HepG2 (cell line): ENCODE data around the gene CRHR1. TPM values are rescaled to one million over a fixed set of nuclear protein-coding genes. Genes with fewer than 3 reads are reported as not detected.

ENCODE experiments used
- ATAC-seq: fragments of 200-7000 bp; cut with Tn5 transposase; 3 replicates; pipeline ENCODE4 v1.9.1; 2020; ENCODE audit warnings: mild to moderate bottlenecking, moderate library complexity
- BruUV-seq: library from RNA; stranded (reverse); fragments of 400-500 nt; replicated peaks from 2 replicates; lab custom pipeline; 2021; lab: Mats Ljungman, UMichigan
- CTCF ChIA-PET: fragments of 300-600 bp; formaldehyde crosslinking; extraction: SDS; loops from one replicate; lab custom pipeline; 2021; ENCODE audit warnings: low total read pairs, inconsistent platforms, low intra/inter-chr PET ratio; lab: Yijun Ruan, JAX
- POLR2A ChIA-PET: fragments of 350-600 bp; sonication (Branson Sonifier 250); formaldehyde crosslinking; loops from one replicate; lab custom pipeline; 2020; ENCODE audit warnings: antibody characterized with exemption, inconsistent platforms; lab: Yijun Ruan, JAX
- DNase-seq: peaks from one replicate; pipeline ENCODE4 v3.0.0-alpha.2; 2015; ENCODE audit warnings: low spot score
- FAIRE-seq: peaks from 3 replicates; lab custom pipeline; 2011; peaks lifted over from hg19 to GRCh38; lab: Jason Lieb, UNC
- H2AFZ ChIP-seq: one replicate; pipeline ENCODE4 v1.6.1; 2011; ENCODE audit warnings: low read length, inconsistent platforms
- H3K27ac ChIP-seq: fragments of 300-600 bp; 3 replicates; pipeline ENCODE4 v1.8.0; 2011; ENCODE audit warnings: mixed run types, mild to moderate bottlenecking, mixed read lengths, low read length, inconsistent platforms; ENCODE audit not compliant: insufficient read depth; ENCODE audit errors: extremely low read length
- H3K27me3 ChIP-seq, 2 experiments: fragments of 200-600 bp in 1 of 2; 2 replicates in 1 of 2; 3 replicates in 1 of 2; pipeline versions ENCODE4 v1.6.0 to v1.8.0; 2011; ENCODE audit warnings: low read length in 2 of 2, mild to moderate bottlenecking in 2 of 2, moderate library complexity in 2 of 2, inconsistent platforms in 1 of 2; ENCODE audit not compliant: insufficient read depth in 2 of 2, control insufficient read depth in 1 of 2
- H3K36me3 ChIP-seq, 2 experiments: fragments of 200-600 bp in 1 of 2; replicated peaks in 1 of 2; 2 replicates in 1 of 2; 3 replicates in 1 of 2; pipeline versions ENCODE4 v1.5.1 to v1.8.0; 2011; ENCODE audit warnings: low read length in 2 of 2, inconsistent platforms in 1 of 2; ENCODE audit not compliant: insufficient read depth in 2 of 2, control insufficient read depth in 1 of 2
- H3K4me1 ChIP-seq: 2 replicates; pipeline ENCODE4 v1.5.1; 2012; ENCODE audit warnings: low read length, inconsistent platforms; ENCODE audit not compliant: insufficient read depth
- H3K4me2 ChIP-seq: 2 replicates; pipeline ENCODE4 v1.6.0; 2011; ENCODE audit warnings: low read depth, low read length, inconsistent platforms
- H3K4me3 ChIP-seq, 3 experiments: fragments of 200-600 bp in 1 of 3; sonication (generic), shearing (Covaris generic) in 1 of 3; replicated peaks in 1 of 3; 2 replicates each; pipeline ENCODE4 v1.5.1; 2011 to 2016; ENCODE audit warnings: low read length in 3 of 3, inconsistent platforms in 2 of 3, low read depth in 2 of 3, mild to moderate bottlenecking in 2 of 3, control low read depth in 1 of 3, mixed read lengths in 1 of 3; ENCODE audit not compliant: insufficient read depth in 1 of 3
- H3K79me2 ChIP-seq: one replicate; pipeline ENCODE4 v1.6.1; 2011; ENCODE audit warnings: low read length, inconsistent platforms; ENCODE audit not compliant: insufficient read depth
- H3K9ac ChIP-seq: 2 replicates; pipeline ENCODE4 v1.6.0; 2011; ENCODE audit warnings: mild to moderate bottlenecking, low read depth, low read length, inconsistent platforms; ENCODE audit not compliant: insufficient read depth
- H3K9me3 ChIP-seq: 2 replicates; pipeline ENCODE4 v1.5.1; 2012; ENCODE audit warnings: mild to moderate bottlenecking, low read length
- H4K20me1 ChIP-seq: 2 replicates; pipeline ENCODE4 v1.6.0; 2011; ENCODE audit warnings: inconsistent platforms, mild to moderate bottlenecking, low read length, moderate library complexity; ENCODE audit not compliant: insufficient read depth
- ESRRA ChIP-seq: sonication (generic); formaldehyde crosslinking; IDR thresholded peaks from 2 replicates; pipeline ENCODE4 v1.5.1; 2020; ENCODE audit warnings: mild to moderate bottlenecking, low read depth, missing genetic modification reagents
- FOXP4 ChIP-seq: sonication (generic); formaldehyde crosslinking; IDR thresholded peaks from 2 replicates; pipeline ENCODE4 v1.4.0; 2020; ENCODE audit warnings: missing genetic modification reagents
- HMGA1 ChIP-seq: sonication (generic); formaldehyde crosslinking; conservative IDR thresholded peaks from 2 replicates; pipeline ENCODE4 v1.4.0; 2020; ENCODE audit warnings: missing genetic modification reagents
- HOMEZ ChIP-seq: IDR thresholded peaks from 2 replicates; pipeline ENCODE4 v1.6.1; 2016; ENCODE audit warnings: low read depth
- KAT7 ChIP-seq: IDR thresholded peaks from 2 replicates; pipeline ENCODE4 v1.6.1; 2018; ENCODE audit warnings: borderline replicate concordance, missing compliant biosample characterization
- MAZ ChIP-seq, 2 experiments: sonication (generic) in 1 of 2; formaldehyde crosslinking in 1 of 2; IDR thresholded peaks; 2 replicates each; pipeline versions ENCODE4 v1.5.0 to v1.6.1; 2012 to 2020; ENCODE audit warnings: low read depth in 2 of 2, mild to moderate bottlenecking in 2 of 2, borderline replicate concordance in 1 of 2, improper control_type of control experiment in 1 of 2, low read length in 1 of 2, missing genetic modification reagents in 1 of 2, moderate library complexity in 1 of 2
- MYNN ChIP-seq: sonication (generic); formaldehyde crosslinking; IDR thresholded peaks from 2 replicates; pipeline ENCODE4 v1.4.0; 2020; ENCODE audit warnings: mild to moderate bottlenecking, low read depth, missing genetic modification reagents
- SALL2 ChIP-seq: sonication (generic); formaldehyde crosslinking; IDR thresholded peaks from 2 replicates; pipeline ENCODE4 v1.8.1; 2023; ENCODE audit warnings: mild to moderate bottlenecking, missing genetic modification reagents, inconsistent platforms
- ZC3H4 ChIP-seq: sonication (generic); formaldehyde crosslinking; IDR thresholded peaks from 2 replicates; pipeline ENCODE4 v1.4.0; 2020; ENCODE audit warnings: missing genetic modification reagents, borderline replicate concordance
- ZNF232 ChIP-seq: sonication (generic); formaldehyde crosslinking; IDR thresholded peaks from 2 replicates; pipeline ENCODE4 v1.4.0; 2020; ENCODE audit warnings: missing genetic modification reagents, borderline replicate concordance
- ZNF30 ChIP-seq: sonication (generic); formaldehyde crosslinking; IDR thresholded peaks from 2 replicates; pipeline ENCODE4 v1.5.0; 2020; ENCODE audit warnings: mild to moderate bottlenecking, missing genetic modification reagents
- ZNF691 ChIP-seq: sonication (generic); formaldehyde crosslinking; IDR thresholded peaks from 2 replicates; pipeline ENCODE4 v1.4.0; 2020; ENCODE audit warnings: missing genetic modification reagents, low read depth, mild to moderate bottlenecking, borderline replicate concordance
- WGBS: methylation state at CpG from one replicate; pipeline ENCODE4 v1.1.6; 2017; ENCODE audit warnings: low lambda C conversion rate; 5-methylcytosine and 5-hydroxymethylcytosine counted together
- in situ Hi-C: cut with HindIII; loops from 2 replicates; pipeline ENCODE4 v1.10.0; 2017; ENCODE audit warnings: low pct_unique_long_range_greater_than_20kb; ENCODE audit not compliant: extremely low pct_ligation_motif_present
- intact Hi-C: fragments of 100-400 bp; cut with micrococcal nuclease; formaldehyde crosslinking; loops from one replicate; pipeline ENCODE4 v1.10.0; 2022; ENCODE audit not compliant: unreplicated experiment
- polyA plus RNA-seq, 8 experiments: library from polyadenylated mRNA; depleted of rRNA in 3 of 8; stranded (reverse) in 7 of 8; unstranded in 1 of 8; fragments of >200 nt; fragmentation: Illumina TruSeq in 4 of 8; extraction: Trizol in 4 of 8; gene quantifications; 2 replicates each; pipeline versions ENCODE4 v1.2.1 to v1.2.3, GENCODE V29; 2011 to 2016; ENCODE audit warnings: low read depth in 4 of 8, missing spikeins in 1 of 8, mixed read lengths in 1 of 8; ENCODE audit not compliant: insufficient read depth in 1 of 8
- total RNA-seq, 5 experiments: library from RNA; depleted of rRNA; stranded (reverse); fragments of >200 nt; fragmentation: Illumina TruSeq; extraction: Trizol; gene quantifications; 2 replicates each; pipeline ENCODE4 v1.2.3, GENCODE V29; 2016; ENCODE audit warnings: low read depth in 1 of 5

CRHR1 gene
- total and polyA plus RNA-seq, 2 of the 13 experiments (the other 11 are each of a cell fraction or from before 2014, with no cell fraction given), result not detected

- CTCF ChIA-PET, result no interaction called here
- H4K20me1 ChIP-seq, result no peaks in the 10 kb centered on the region; the same call in 1 of the 2 replicates
- no peak overlapping the region for H3K4me2 ChIP-seq
- H3K9me3 ChIP-seq, result no peaks in the 10 kb centered on the region
- intact Hi-C loops, result no loop called here
- POLR2A ChIA-PET, result no interaction called here
- TF ChIP-seq ZNF30 (CRISPR knock-in tag) (no peak), ZNF232 (CRISPR knock-in tag) (no peak), HMGA1 (CRISPR knock-in tag) (no peak), HOMEZ (no peak), ESRRA (CRISPR knock-in tag) (no peak)
- TF ChIP-seq, all 625 proteins: peak for 0
- BruUV-seq, result no TSS peak
- ATAC-seq, result no peak
- Histone ChIP-seq H2AFZ (no peak overlapping the region), H3K27me3 (peaks cover 27 to 89% of the 10 kb centered on the region in 2 experiments), H3K27ac (no peak overlapping the region), H3K4me1 (no peaks in the 10 kb centered on the region), H3K79me2 (no peaks in the 10 kb centered on the region), H3K9ac (no peak overlapping the region), H3K36me3 (no peaks in the 10 kb centered on the region), H3K4me3 (no peak overlapping the region)
- in situ Hi-C loops, result no loop called here
- FAIRE-seq, result no peak
- no peak for DNase-seq
- WGBS, result 6% methylated on average over 3 of the region's 3 CpGs
These were observed 8.3 kb downstream of the CRHR1 start for GRCh38 chr17:45792437-45792836.

- no peak overlapping the region for H3K27ac ChIP-seq
- no peaks in the 10 kb centered on the region for H3K4me1 ChIP-seq
- in situ Hi-C loops, result no loop called here
- TF ChIP-seq SALL2 (CRISPR knock-in tag), result no peak
- no peak for TF ChIP-seq ZNF691 (CRISPR knock-in tag)
- TF ChIP-seq MYNN (CRISPR knock-in tag), result no peak
- TF ChIP-seq ZC3H4 (CRISPR knock-in tag), result no peak
- TF ChIP-seq MAZ (IDR thresholded peaks at IDR 0.05; ENCODE audit: borderline replicate concordance, low read depth, low read length), result no peak
- no peak for TF ChIP-seq MAZ (CRISPR knock-in tag; IDR thresholded peaks at IDR 0.05; ENCODE audit: low read depth)
- no peak for TF ChIP-seq KAT7 (CRISPR knock-in tag)
- TF ChIP-seq FOXP4 (CRISPR knock-in tag), result no peak
These were observed 9.1 kb downstream of the CRHR1 start for GRCh38 chr17:45792995-45793755.

More at GRCh38 chr17:45792995-45793755, 9.1 kb downstream of the CRHR1 start:
- WGBS, result 43% methylated on average over 15 of the region's 22 CpGs
- no peak for ATAC-seq
- H3K36me3 ChIP-seq, result no peaks in the 10 kb centered on the region
- no peaks in the 10 kb centered on the region for H3K9me3 ChIP-seq
- CTCF ChIA-PET, result no interaction called here
- POLR2A ChIA-PET, result no interaction called here
- no peaks in the 10 kb centered on the region for H3K79me2 ChIP-seq
- no peaks in the 10 kb centered on the region for H4K20me1 ChIP-seq
- no peak for FAIRE-seq
- DNase-seq, result no peak
- H3K4me3 ChIP-seq, result no peak overlapping the region
- no TSS peak for BruUV-seq
- H3K27me3 ChIP-seq, result peaks cover 23 to 81% of the 10 kb centered on the region in 2 experiments
- intact Hi-C loops, result no loop called here
- H3K4me2 ChIP-seq, result no peak overlapping the region
- H3K9ac ChIP-seq, result no peak overlapping the region
- no peak overlapping the region for H2AFZ ChIP-seq
